Measurements from ENCODE around the gene THADA. TPM values are rescaled to one million over a fixed set of nuclear protein-coding genes. Genes with fewer than 3 reads are reported as not detected.

Gene THADA
- total RNA-seq, 1 donor from 2014 or later = 51.4 TPM

DNA sequence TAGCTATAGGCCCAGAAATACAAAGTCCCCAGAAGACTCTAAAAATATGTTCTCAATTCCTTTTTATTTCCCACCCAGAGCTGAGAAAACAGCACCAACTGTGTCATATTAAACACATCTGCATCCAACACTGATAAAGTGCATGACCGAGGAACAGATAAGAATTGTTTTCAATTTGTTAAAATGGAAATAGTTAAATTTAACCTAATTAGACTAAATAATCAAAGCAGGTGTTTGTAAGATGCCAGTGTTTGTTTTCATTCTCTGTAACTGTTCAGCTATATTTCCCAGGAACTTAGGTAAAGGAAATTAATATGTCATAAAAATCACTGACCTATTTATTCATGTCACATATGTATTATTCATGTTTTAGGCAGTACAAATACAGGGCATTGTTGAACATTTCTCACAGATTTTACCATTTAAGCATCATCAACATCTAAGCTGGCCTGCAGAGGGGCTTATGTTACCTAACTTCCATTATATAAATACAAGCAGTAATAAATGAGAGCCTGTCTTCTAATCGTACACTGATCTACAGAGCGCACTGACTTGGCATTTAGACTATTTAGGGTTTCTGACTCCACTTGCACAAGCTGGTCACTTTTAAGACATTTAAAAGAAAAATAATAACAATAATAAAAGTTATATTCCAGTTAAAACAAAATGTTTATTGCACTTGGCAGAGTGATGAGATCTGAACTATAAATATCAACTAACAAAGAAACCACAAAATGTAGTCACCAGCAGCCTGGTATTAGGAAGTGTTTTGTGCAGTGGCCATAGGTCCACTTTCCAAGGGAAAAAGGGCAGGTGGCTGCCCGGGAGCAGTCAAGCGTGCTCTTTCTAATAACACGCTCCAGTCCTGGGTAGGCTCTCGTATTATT, 282.8 kb downstream of the THADA start:
- Mint-ChIP-seq H3K36me3 (ENCODE audit: low read depth) (peaks cover 42% of the 10 kb centered on the region), H3K4me1 (no peaks in the 10 kb centered on the region), H3K9me3 (no peaks in the 10 kb centered on the region), H3K4me3 (no peak overlapping the region), H3K27me3 (no peaks in the 10 kb centered on the region), H3K27ac (no peak overlapping the region)
- CTCF ChIA-PET = interaction anchor here (0.7 kb wide), 1 partner anchor 77 kb away, joined by 3 read pairs; no protein-coding TSS in a partner anchor
- DNase-seq (no peak), ATAC-seq (ENCODE audit: low read depth) (no peak)
- POLR2A ChIA-PET = no interaction called here
- intact Hi-C loops (cut with micrococcal nuclease) = no loop called here
- TF ChIP-seq, protein P1, sequence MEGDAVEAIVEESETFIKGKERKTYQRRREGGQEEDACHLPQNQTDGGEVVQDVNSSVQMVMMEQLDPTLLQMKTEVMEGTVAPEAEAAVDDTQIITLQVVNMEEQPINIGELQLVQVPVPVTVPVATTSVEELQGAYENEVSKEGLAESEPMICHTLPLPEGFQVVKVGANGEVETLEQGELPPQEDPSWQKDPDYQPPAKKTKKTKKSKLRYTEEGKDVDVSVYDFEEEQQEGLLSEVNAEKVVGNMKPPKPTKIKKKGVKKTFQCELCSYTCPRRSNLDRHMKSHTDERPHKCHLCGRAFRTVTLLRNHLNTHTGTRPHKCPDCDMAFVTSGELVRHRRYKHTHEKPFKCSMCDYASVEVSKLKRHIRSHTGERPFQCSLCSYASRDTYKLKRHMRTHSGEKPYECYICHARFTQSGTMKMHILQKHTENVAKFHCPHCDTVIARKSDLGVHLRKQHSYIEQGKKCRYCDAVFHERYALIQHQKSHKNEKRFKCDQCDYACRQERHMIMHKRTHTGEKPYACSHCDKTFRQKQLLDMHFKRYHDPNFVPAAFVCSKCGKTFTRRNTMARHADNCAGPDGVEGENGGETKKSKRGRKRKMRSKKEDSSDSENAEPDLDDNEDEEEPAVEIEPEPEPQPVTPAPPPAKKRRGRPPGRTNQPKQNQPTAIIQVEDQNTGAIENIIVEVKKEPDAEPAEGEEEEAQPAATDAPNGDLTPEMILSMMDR (IDR thresholded peaks at IDR 0.05) = no peak

GRCh38 chr2:43311276-43311675, 284.6 kb downstream of the THADA start:
- Mint-ChIP-seq H3K27me3 (no peaks in the 10 kb centered on the region), H3K9me3 (no peaks in the 10 kb centered on the region), H3K4me1 (no peaks in the 10 kb centered on the region), H3K4me3 (no peak overlapping the region), H3K36me3 (ENCODE audit: low read depth) (peaks cover 47% of the 10 kb centered on the region), H3K27ac (no peak overlapping the region)
- CTCF ChIA-PET = no interaction called here
- intact Hi-C loops (cut with micrococcal nuclease) = no loop called here
- POLR2A ChIA-PET = no interaction called here
- TF ChIP-seq, protein P1 (IDR thresholded peaks at IDR 0.05) = no peak
- DNase-seq (no peak), ATAC-seq (ENCODE audit: low read depth) (no peak)

DNA sequence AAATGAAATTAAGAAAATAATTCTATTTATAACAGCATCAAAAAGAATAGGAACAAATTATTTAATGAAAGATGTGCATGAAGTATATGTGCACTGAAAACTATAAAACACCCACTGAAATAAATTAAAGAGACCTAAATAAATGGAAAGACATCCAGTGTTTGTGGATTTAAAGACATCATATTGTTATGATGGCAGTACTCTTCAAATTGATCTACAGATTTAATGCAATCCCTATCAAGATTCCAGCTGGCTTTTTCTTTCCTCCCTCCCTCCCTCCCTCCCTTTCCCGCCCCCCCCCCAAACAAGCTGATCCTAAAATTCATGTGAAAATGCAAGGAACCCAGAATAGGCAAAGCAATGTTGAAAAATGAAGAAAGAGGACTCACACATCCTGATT, 285.9 kb downstream of the THADA start:
- intact Hi-C loops (cut with micrococcal nuclease) = no loop called here
- Mint-ChIP-seq H3K27ac (no peak overlapping the region), H3K27me3 (no peaks in the 10 kb centered on the region), H3K4me3 (no peak overlapping the region), H3K36me3 (ENCODE audit: low read depth) (peaks cover 42% of the 10 kb centered on the region), H3K9me3 (no peaks in the 10 kb centered on the region), H3K4me1 (no peaks in the 10 kb centered on the region)
- POLR2A ChIA-PET = no interaction called here
- TF ChIP-seq, protein P1 (IDR thresholded peaks at IDR 0.05) = no peak
- ATAC-seq (ENCODE audit: low read depth) (no peak), DNase-seq (no peak)
- CTCF ChIA-PET = no interaction called here

DNA sequence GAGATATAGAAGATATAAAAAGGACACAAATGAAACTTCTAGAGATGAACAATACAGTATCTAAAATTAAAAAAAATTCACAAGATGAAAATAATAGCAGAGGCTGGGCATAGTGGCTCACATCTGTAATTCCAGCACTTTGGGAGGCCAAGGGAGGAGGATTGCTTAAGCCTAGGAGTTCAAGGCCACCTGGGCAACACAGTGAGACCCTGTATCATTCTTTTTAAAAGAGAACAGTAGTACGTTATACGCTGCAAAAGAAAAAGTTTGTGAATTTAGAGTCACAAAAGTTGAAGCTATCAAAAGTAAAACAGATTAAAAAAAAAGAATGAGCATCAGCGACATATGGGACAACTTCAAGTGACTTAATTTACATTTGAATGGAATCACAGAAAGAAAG, 287.9 kb downstream of the THADA start:
- Mint-ChIP-seq H3K36me3 (ENCODE audit: low read depth) (peaks cover 52% of the 10 kb centered on the region), H3K27ac (no peak overlapping the region), H3K4me1 (no peaks in the 10 kb centered on the region), H3K9me3 (no peaks in the 10 kb centered on the region), H3K4me3 (no peak overlapping the region), H3K27me3 (no peaks in the 10 kb centered on the region)
- ATAC-seq (ENCODE audit: low read depth) = no peak
- CTCF ChIA-PET = no interaction called here
- POLR2A ChIA-PET = no interaction called here
- TF ChIP-seq, protein P1 (IDR thresholded peaks at IDR 0.05) = no peak
- intact Hi-C loops (cut with micrococcal nuclease) = no loop called here
- DNase-seq = no peak

DNA sequence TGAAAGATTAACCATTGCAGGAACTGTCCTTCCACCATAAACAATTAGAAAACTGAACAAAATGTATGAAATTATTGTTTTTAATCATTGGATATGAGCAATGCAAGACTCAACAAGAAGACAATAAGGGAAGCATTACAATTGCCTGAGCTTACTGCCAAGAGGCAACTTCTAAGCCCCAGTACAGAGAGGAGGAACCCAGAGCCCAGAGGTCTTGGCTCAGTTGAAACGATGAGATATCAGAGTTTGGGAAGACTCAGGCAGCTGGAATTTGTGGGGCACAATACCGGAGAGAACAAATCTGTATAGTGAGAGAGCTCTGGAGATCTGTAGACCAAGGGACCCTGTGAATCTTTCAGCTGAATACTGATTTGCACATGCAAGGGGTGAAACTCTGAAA, 288.8 kb downstream of the THADA start:
- ChIA-PET POLR2A (no interaction called here), CTCF (no interaction called here)
- no peaks in the 10 kb centered on the region for H3K4me1 Mint-ChIP-seq
- peaks cover 47% of the 10 kb centered on the region for H3K36me3 Mint-ChIP-seq (ENCODE audit: low read depth)
- intact Hi-C loops (cut with micrococcal nuclease) = no loop called here
- DNase-seq (no peak), ATAC-seq (ENCODE audit: low read depth) (no peak)
- H3K27me3 Mint-ChIP-seq = no peaks in the 10 kb centered on the region
- TF ChIP-seq, protein P1 (IDR thresholded peaks at IDR 0.05) = no peak
- H3K9me3 Mint-ChIP-seq = no peaks in the 10 kb centered on the region
- no peak overlapping the region for H3K27ac Mint-ChIP-seq
- no peak overlapping the region for H3K4me3 Mint-ChIP-seq

All from activated B cell treated with CpG ODN at 0.5 μM for 24 hours (primary cell).